ENCODE results near the gene GARIN5A. TPM values are rescaled to one million over a fixed set of nuclear protein-coding genes. Genes with fewer than 3 reads are reported as not detected.

Gene GARIN5A
- total RNA-seq, 1 experiment from 2014 or later: 3.7 TPM

DNA sequence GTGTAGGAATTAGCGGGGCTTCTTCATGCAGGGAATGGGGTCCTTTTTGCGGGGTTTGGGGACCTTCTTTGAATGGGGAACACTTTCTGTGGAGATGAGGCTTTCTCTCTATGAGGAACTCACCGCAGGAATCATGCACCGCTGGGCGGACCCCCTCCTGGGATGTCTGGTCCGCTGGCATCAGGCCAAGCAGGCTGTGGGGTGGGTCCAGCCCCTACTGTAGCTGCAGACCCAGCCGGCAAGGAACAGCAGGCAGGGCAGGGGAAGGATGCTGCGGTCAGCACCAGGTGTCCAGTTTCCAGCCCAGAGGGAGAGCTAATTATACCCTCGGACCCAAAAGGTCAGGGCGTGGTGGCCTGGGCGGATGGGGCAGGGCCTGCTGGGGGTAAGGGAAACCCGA is 42.1 kb downstream of the GARIN5A start:
- Histone ChIP-seq H3K9me2 (ENCODE audit: insufficient read depth) (no peaks in the 10 kb centered on the region), H4K20me1 (ENCODE audit: insufficient read depth) (no peaks in the 10 kb centered on the region), H3K27me3 (ENCODE audit: insufficient read depth, low read depth) (peaks cover 84% of the 10 kb centered on the region), H3K9me3 (ENCODE audit: insufficient read depth, low read depth) (no peaks in the 10 kb centered on the region), H3K4me1 (replicated peaks; ENCODE audit: insufficient read depth) (peaks cover 11% of the 10 kb centered on the region), H3K4me2 (peak overlapping the region; percentile 25; the same call in 1 of the 2 replicates), H2AFZ (no peak overlapping the region), H3K36me3 (ENCODE audit: low read depth) (no peaks in the 10 kb centered on the region), H3F3A (ENCODE audit: insufficient read depth, low read depth) (peaks cover 4% of the 10 kb centered on the region; the same call in 1 of the 2 replicates), H3K4me3 (no peak overlapping the region), H3K79me2 (ENCODE audit: low read depth) (no peaks in the 10 kb centered on the region), H3K27ac (no peak overlapping the region)
- no TSS peak for BruUV-seq (replicated peaks)
- POLR2A ChIA-PET (ENCODE audit: unreplicated experiment): interaction anchor here (0.6 kb wide), 1 partner anchor 32 kb away, joined by 3 read pairs; no protein-coding TSS in a partner anchor
- TF ChIP-seq CTCF (conservative IDR thresholded peaks at IDR 0.05): no peak
- TF ChIP-seq EZH2 (IDR thresholded peaks at IDR 0.05; ENCODE audit: low read depth): no peak
- intact Hi-C loops (cut with micrococcal nuclease; ENCODE audit: unreplicated experiment): no loop called here
- CTCF ChIA-PET: no interaction called here
- peak in 1 of 2 experiments; percentile 12 for DNase-seq

- intact Hi-C loops (cut with micrococcal nuclease; ENCODE audit: unreplicated experiment): no loop called here
- BruUV-seq (replicated peaks): no TSS peak
- TF ChIP-seq CTCF (conservative IDR thresholded peaks at IDR 0.05) (no peak), EZH2 (IDR thresholded peaks at IDR 0.05; ENCODE audit: low read depth) (no peak)
- no peaks in the 10 kb centered on the region for H3K9me3 ChIP-seq (ENCODE audit: insufficient read depth, low read depth)
- H3K79me2 ChIP-seq (ENCODE audit: low read depth): no peaks in the 10 kb centered on the region
- CTCF ChIA-PET: no interaction called here
- peaks cover 4% of the 10 kb centered on the region; the same call in 1 of the 2 replicates for H3F3A ChIP-seq (ENCODE audit: insufficient read depth, low read depth)
- H3K27me3 ChIP-seq (ENCODE audit: insufficient read depth, low read depth): peaks cover 83% of the 10 kb centered on the region
- no peaks in the 10 kb centered on the region for H4K20me1 ChIP-seq (ENCODE audit: insufficient read depth)
- no peaks in the 10 kb centered on the region for H3K36me3 ChIP-seq (ENCODE audit: low read depth)
- DNase-seq: no peak
- H3K4me3 ChIP-seq: no peak overlapping the region
- no peak overlapping the region for H3K27ac ChIP-seq
- H3K9me2 ChIP-seq (ENCODE audit: insufficient read depth): no peaks in the 10 kb centered on the region
- POLR2A ChIA-PET (ENCODE audit: unreplicated experiment): no interaction called here
- no peak overlapping the region for H3K4me2 ChIP-seq
- H3K4me1 ChIP-seq (replicated peaks; ENCODE audit: insufficient read depth): peaks cover 11% of the 10 kb centered on the region
- H2AFZ ChIP-seq: no peak overlapping the region
These were observed 43.2 kb downstream of the GARIN5A start for GRCh38 chr19:50433201-50434180.

- Histone ChIP-seq H3K4me1 (replicated peaks; ENCODE audit: insufficient read depth) (peaks cover 11% of the 10 kb centered on the region), H3K79me2 (ENCODE audit: low read depth) (no peaks in the 10 kb centered on the region), H3K27ac (no peak within 1 kb of the TSS), H3K9me3 (ENCODE audit: insufficient read depth, low read depth) (no peaks in the 10 kb centered on the region), H3K4me2 (peak within 1 kb of the TSS; percentile 83), H3K27me3 (ENCODE audit: insufficient read depth, low read depth) (peaks cover 72% of the 10 kb centered on the region), H3K9me2 (ENCODE audit: insufficient read depth) (no peaks in the 10 kb centered on the region), H3K4me3 (peak within 1 kb of the TSS; percentile 51), H3F3A (ENCODE audit: insufficient read depth, low read depth) (peaks cover 4% of the 10 kb centered on the region; the same call in 1 of the 2 replicates), H3K36me3 (ENCODE audit: low read depth) (no peaks in the 10 kb centered on the region), H4K20me1 (ENCODE audit: insufficient read depth) (no peaks in the 10 kb centered on the region), H2AFZ (peak within 1 kb of the TSS; percentile 66)
- intact Hi-C loops (cut with micrococcal nuclease; ENCODE audit: unreplicated experiment): no loop called here
- TF ChIP-seq EZH2 (IDR thresholded peaks at IDR 0.05; ENCODE audit: low read depth): no peak
- TF ChIP-seq CTCF (conservative IDR thresholded peaks at IDR 0.05): no peak
- DNase-seq: no peak
- CTCF ChIA-PET: no interaction called here
- BruUV-seq (replicated peaks): no TSS peak
- POLR2A ChIA-PET (ENCODE audit: unreplicated experiment): no interaction called here
These were observed 44.2 kb downstream of the GARIN5A start, which contains the start of gene MYBPC2 for GRCh38 chr19:50432221-50433028. Gene MYBPC2 (plus strand): TSS chr19:50432892. CDS start chr19:50432954, 62 bp downstream.

Data from PC-9 (cell line).